H1 (cell line): ENCODE results near the gene DOCK9. TPM values are rescaled to one million over a fixed set of nuclear protein-coding genes. Genes with fewer than 3 reads are reported as not detected.

Experiments used
- CTCF ChIA-PET: fragments of 300-600 bp; sonication (Branson Sonifier 250); formaldehyde crosslinking; loops from one replicate; lab custom pipeline; 2021; ENCODE audit not compliant: partially characterized antibody; lab: Charles Lee
- POLR2A ChIA-PET: fragments of 300-600 bp; sonication (Branson Sonifier 250); formaldehyde crosslinking; loops from one replicate; lab custom pipeline; 2021; ENCODE audit warnings: inconsistent platforms; ENCODE audit not compliant: partially characterized antibody; lab: Charles Lee
- DNase-seq, 2 experiments: peaks; one replicate each; pipeline versions ENCODE4 v3.0.0 to v3.0.0-alpha.2; 2010 to 2022; ENCODE audit warnings: low spot score in 2 of 2, low read depth in 1 of 2, mixed read lengths in 1 of 2
- FAIRE-seq: peaks from 2 replicates; lab custom pipeline; 2011; peaks lifted over from hg19 to GRCh38; lab: Jason Lieb, UNC
- H2AFZ ChIP-seq: 2 replicates; pipeline ENCODE4 v1.8.1; 2012; ENCODE audit warnings: low read length, inconsistent platforms
- H2AK5ac ChIP-seq: 2 replicates; pipeline ENCODE4 v1.6.1; 2013; ENCODE audit warnings: low read depth, low read length
- H2BK120ac ChIP-seq: replicated peaks from 2 replicates; pipeline ENCODE3; 2013; ENCODE audit warnings: low read depth, low read length, inconsistent platforms
- H2BK12ac ChIP-seq: 2 replicates; pipeline ENCODE4 v1.6.1; 2013; ENCODE audit warnings: low read depth, low read length
- H2BK15ac ChIP-seq: 2 replicates; pipeline ENCODE4 v1.6.1; 2013; ENCODE audit warnings: low read length
- H2BK20ac ChIP-seq: 2 replicates; pipeline ENCODE4 v1.6.1; 2013; ENCODE audit warnings: low read length
- H2BK5ac ChIP-seq: 2 replicates; pipeline ENCODE4 v1.6.1; 2013; ENCODE audit warnings: low read depth, low read length
- H3K14ac ChIP-seq: 2 replicates; pipeline ENCODE4 v1.6.1; 2013; ENCODE audit warnings: inconsistent platforms; ENCODE audit not compliant: insufficient read length
- H3K18ac ChIP-seq: 2 replicates; pipeline ENCODE4 v1.6.1; 2013; ENCODE audit warnings: low read length; ENCODE audit errors: extremely low read depth
- H3K23ac ChIP-seq: 2 replicates; pipeline ENCODE4 v1.6.1; 2013; ENCODE audit warnings: inconsistent platforms; ENCODE audit not compliant: insufficient read length
- H3K23me2 ChIP-seq: 2 replicates; pipeline ENCODE4 v1.6.1; 2013; ENCODE audit warnings: low read depth, low read length
- H3K27ac ChIP-seq: 2 replicates; pipeline ENCODE4 v1.6.1; 2011; ENCODE audit warnings: low read depth, low read length, inconsistent platforms
- H3K27me3 ChIP-seq, 4 experiments: replicated peaks in 1 of 4; 1 replicate in 1 of 4; 2 replicates in 3 of 4; pipeline versions ENCODE4 v1.6.1 to v1.8.1; 2011 to 2013; ENCODE audit warnings: low read length in 3 of 4, mild to moderate bottlenecking in 3 of 4, inconsistent platforms in 2 of 4, mixed read lengths in 2 of 4, moderate library complexity in 1 of 4; ENCODE audit not compliant: control insufficient read depth in 3 of 4, insufficient read depth in 3 of 4; ENCODE audit errors: extremely low read depth in 1 of 4
- H3K36me3 ChIP-seq, 4 experiments: 2 replicates each; pipeline versions ENCODE4 v1.6.1 to v1.8.1; 2011 to 2013; ENCODE audit warnings: mild to moderate bottlenecking in 4 of 4, low read length in 3 of 4, moderate library complexity in 2 of 4, control low read depth in 1 of 4, inconsistent platforms in 1 of 4; ENCODE audit not compliant: insufficient read depth in 4 of 4, control insufficient read depth in 2 of 4
- H3K4ac ChIP-seq: replicated peaks from 2 replicates; pipeline ENCODE3; 2013; ENCODE audit warnings: low read length, low read depth, mixed read lengths, inconsistent platforms; ENCODE audit not compliant: insufficient read length
- H3K4me1 ChIP-seq, 4 experiments: replicated peaks in 1 of 4; 1 replicate in 1 of 4; 2 replicates in 3 of 4; pipeline versions ENCODE4 v1.6.1 to v1.8.1; 2011 to 2013; ENCODE audit warnings: low read length in 3 of 4, inconsistent platforms in 2 of 4, mixed read lengths in 1 of 4; ENCODE audit not compliant: insufficient read depth in 4 of 4, control insufficient read depth in 3 of 4
- H3K4me2 ChIP-seq, 2 experiments: 2 replicates each; pipeline versions ENCODE4 v1.6.1 to v1.8.1; 2011 to 2013; ENCODE audit warnings: low read depth in 2 of 2, low read length in 2 of 2, control low read depth in 1 of 2, inconsistent platforms in 1 of 2, mild to moderate bottlenecking in 1 of 2; ENCODE audit not compliant: insufficient read depth in 1 of 2
- H3K4me3 ChIP-seq, 4 experiments: fragments of 200-600, 300-600 bp in 1 of 4; sonication (generic), shearing (Covaris generic), sonication (Bioruptor Twin) in 1 of 4; 2 replicates each; pipeline versions ENCODE4 v1.5.1 to v1.8.1; 2011 to 2016; ENCODE audit warnings: low read length in 4 of 4, low read depth in 3 of 4, control low read depth in 2 of 4, inconsistent platforms in 2 of 4, mild to moderate bottlenecking in 2 of 4, mixed read lengths in 1 of 4, moderate library complexity in 1 of 4; ENCODE audit not compliant: insufficient read depth in 2 of 4; ENCODE audit errors: extremely low read depth in 1 of 4
- H3K56ac ChIP-seq: replicated peaks from 2 replicates; pipeline ENCODE3; 2013; ENCODE audit warnings: low read depth, mild to moderate bottlenecking, mixed read lengths, low read length, inconsistent platforms; ENCODE audit not compliant: insufficient read length
- H3K79me1 ChIP-seq: 2 replicates; pipeline ENCODE4 v1.6.1; 2013; ENCODE audit warnings: low read depth, low read length, control low read depth
- H3K79me2 ChIP-seq, 2 experiments: 2 replicates each; pipeline versions ENCODE4 v1.6.1 to v1.8.1; 2012 to 2013; ENCODE audit warnings: low read length in 2 of 2, mild to moderate bottlenecking in 2 of 2, inconsistent platforms in 1 of 2; ENCODE audit not compliant: insufficient read depth in 2 of 2, control insufficient read depth in 1 of 2
- H3K9ac ChIP-seq, 4 experiments: replicated peaks in 1 of 4; 1 replicate in 1 of 4; 2 replicates in 3 of 4; pipeline versions ENCODE4 v1.6.1 to v1.8.1; 2011 to 2013; ENCODE audit warnings: low read depth in 3 of 4, low read length in 3 of 4, control low read depth in 2 of 4, mild to moderate bottlenecking in 2 of 4, moderate library complexity in 2 of 4, inconsistent platforms in 1 of 4; ENCODE audit errors: extremely low read depth in 1 of 4
- H3K9me3 ChIP-seq, 2 experiments: 2 replicates each; pipeline versions ENCODE4 v1.6.1 to v1.8.1; 2012 to 2013; ENCODE audit warnings: mild to moderate bottlenecking in 2 of 2, moderate library complexity in 2 of 2, control low read depth in 1 of 2, inconsistent platforms in 1 of 2, low read depth in 1 of 2, low read length in 1 of 2, mixed read lengths in 1 of 2; ENCODE audit not compliant: insufficient read depth in 2 of 2
- H4K20me1 ChIP-seq, 2 experiments: replicated peaks in 1 of 2; 2 replicates each; pipeline versions ENCODE3 to v1.8.1; 2011 to 2013; ENCODE audit warnings: inconsistent platforms in 2 of 2, low read length in 2 of 2, mild to moderate bottlenecking in 1 of 2; ENCODE audit not compliant: insufficient read depth in 2 of 2, control insufficient read depth in 1 of 2
- H4K5ac ChIP-seq: 2 replicates; pipeline ENCODE4 v1.6.1; 2013; ENCODE audit warnings: low read length, low read depth, mixed read lengths, inconsistent platforms; ENCODE audit not compliant: insufficient read length
- H4K8ac ChIP-seq: 2 replicates; pipeline ENCODE4 v1.8.0; 2013; ENCODE audit warnings: mild to moderate bottlenecking, moderate library complexity, low read length, inconsistent platforms; ENCODE audit not compliant: insufficient read depth; ENCODE audit errors: extremely low read depth
- H4K91ac ChIP-seq: replicated peaks from 2 replicates; pipeline ENCODE3; 2013; ENCODE audit warnings: low read length, mixed read lengths, inconsistent platforms; ENCODE audit not compliant: insufficient read length
- CBX5 ChIP-seq: fragments of 300-800, 300-1000 bp; sonication (generic); IDR thresholded peaks from 2 replicates; pipeline ENCODE4 v1.7.1; 2016; ENCODE audit warnings: antibody characterized with exemption, low read length, low read depth
- EZH2 ChIP-seq: fragments of 200-600 bp; sonication (generic); IDR thresholded peaks from 2 replicates; pipeline ENCODE4 v1.7.1; 2012; ENCODE audit warnings: low read depth, mild to moderate bottlenecking, moderate library complexity, low read length, inconsistent platforms; ENCODE audit not compliant: severe bottlenecking
- JUN ChIP-seq: IDR thresholded peaks from 2 replicates; pipeline ENCODE4 v1.6.1; 2011; ENCODE audit warnings: low read depth, mild to moderate bottlenecking, improper control_type of control experiment, low read length
- JUND ChIP-seq: IDR thresholded peaks from 2 replicates; pipeline ENCODE4 v1.6.1; 2011; ENCODE audit warnings: mild to moderate bottlenecking, improper control_type of control experiment, low read length
- NANOG ChIP-seq: IDR thresholded peaks from 2 replicates; pipeline ENCODE4 v1.6.1; 2011; ENCODE audit warnings: low read length, low read depth, mild to moderate bottlenecking, inconsistent platforms; ENCODE audit not compliant: insufficient read depth, poor library complexity, severe bottlenecking
- NRF1 ChIP-seq: IDR thresholded peaks from 2 replicates; pipeline ENCODE4 v1.6.1; 2011; ENCODE audit warnings: mild to moderate bottlenecking, low read depth, low read length, improper control_type of control experiment
- POU5F1 ChIP-seq: IDR thresholded peaks from 2 replicates; pipeline ENCODE4 v1.6.1; 2011; ENCODE audit warnings: low read depth, mild to moderate bottlenecking, low read length, moderate library complexity
- RBBP5 ChIP-seq: IDR thresholded peaks from 2 replicates; pipeline ENCODE4 v1.7.1; 2012; ENCODE audit warnings: low read depth, mild to moderate bottlenecking, inconsistent platforms, low read length, moderate library complexity, borderline replicate concordance
- SIRT6 ChIP-seq: IDR thresholded peaks from one replicate; pipeline ENCODE4 v1.7.1; 2012; ENCODE audit warnings: low read length, inconsistent platforms
- TBP ChIP-seq: IDR thresholded peaks from 2 replicates; pipeline ENCODE4 v1.6.1; 2011; ENCODE audit warnings: low read depth, low read length, improper control_type of control experiment
- TCF12 ChIP-seq: IDR thresholded peaks from 2 replicates; pipeline ENCODE4 v1.6.1; 2011; ENCODE audit warnings: low read depth, mild to moderate bottlenecking, low read length
- WGBS, 2 experiments: shearing (Covaris generic) in 1 of 2; methylation state at CpG; one replicate each; pipeline versions ENCODE4 v1.1.6 to v1.1.7; 2013 to 2015; ENCODE audit warnings: low lambda C conversion rate in 2 of 2, mixed read lengths in 2 of 2, inconsistent platforms in 1 of 2, low coverage in 1 of 2, missing lambda C conversion rate in 1 of 2; ENCODE audit not compliant: insufficient replicate concordance in 2 of 2, insufficient coverage in 1 of 2, insufficient read length in 1 of 2; ENCODE audit errors: extremely low coverage in 1 of 2, missing lambda C conversion rate in 1 of 2; 5-methylcytosine and 5-hydroxymethylcytosine counted together
- polyA plus RNA-seq, 7 experiments: library from polyadenylated mRNA; depleted of rRNA in 3 of 7; stranded (reverse) in 5 of 7; unstranded in 2 of 7; fragments of >200 nt in 5 of 7; fragments of 200-250 nt in 2 of 7; gene quantifications; 1 replicate in 5 of 7; 2 replicates in 1 of 7; 4 replicates in 1 of 7; pipeline versions ENCODE4 v1.2.1 to v1.2.3, GENCODE V29; 2011 to 2013; ENCODE audit warnings: missing spikeins in 2 of 7, mixed read lengths in 2 of 7
- total RNA-seq: library from RNA; stranded (reverse); fragmentation: NEBNext Ultra II Directional; extraction: Animal tissue kit (Norgen Biotek cat#: 25700); gene quantifications from 2 replicates; pipeline ENCODE4 v1.2.1, GENCODE V29; 2021
- TF ChIP-seq, protein P1 (sequence below): IDR thresholded peaks from 2 replicates; pipeline ENCODE4 v1.6.1; 2012; ENCODE audit warnings: inconsistent platforms

DOCK9 gene
- total and polyA plus RNA-seq, 2 of the 8 experiments (the other 6 are each of a cell fraction or from before 2014, with no cell fraction given) = 21.6 to 31.5 TPM

DNA sequence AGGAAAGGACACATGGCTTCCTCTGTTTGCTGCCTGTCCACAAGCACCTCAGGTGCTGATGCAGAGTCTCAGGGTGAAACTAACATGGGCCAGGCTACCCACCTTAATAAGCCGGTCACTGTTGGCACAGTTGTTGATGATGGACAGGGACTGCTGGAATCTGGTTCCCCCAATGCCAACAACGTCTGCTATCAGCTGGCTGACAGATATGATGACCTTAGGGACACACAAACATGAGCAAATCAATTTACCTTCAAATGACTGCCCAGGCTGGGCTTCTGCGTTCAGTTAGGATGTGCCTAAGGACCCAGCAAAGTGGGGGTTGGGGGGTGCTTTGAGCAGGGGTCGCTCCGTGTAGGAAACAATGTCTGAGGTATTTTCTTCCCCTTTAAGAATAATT lies 148.3 kb downstream of the DOCK9 start:
- Histone ChIP-seq H4K5ac (no peak overlapping the region), H2AFZ (no peak overlapping the region), H2BK12ac (no peak overlapping the region), H3K27me3 (no peaks in the 10 kb centered on the region; a peak in 2 of 7 replicates), H3K27ac (no peak overlapping the region), H3K9ac (no peak overlapping the region), H3K79me2 (no peaks in the 10 kb centered on the region), H2AK5ac (no peak overlapping the region), H3K36me3 (no peaks in the 10 kb centered on the region), H3K4me1 (peaks cover 0 to 14% (median 7%) of the 10 kb centered on the region in 4 experiments; a peak in 5 of 7 replicates), H2BK120ac (no peak overlapping the region), H3K23me2 (no peaks in the 10 kb centered on the region), H4K20me1 (no peaks in the 10 kb centered on the region), H3K23ac (no peak overlapping the region), H4K8ac (no peak overlapping the region), H3K56ac (no peak overlapping the region), H4K91ac (no peak overlapping the region), H3K18ac (no peak overlapping the region), H3K4me2 (no peak overlapping the region), H2BK15ac (no peak overlapping the region), H2BK5ac (no peak overlapping the region), H3K79me1 (no peaks in the 10 kb centered on the region; the same call in 1 of the 2 replicates), H3K9me3 (no peaks in the 10 kb centered on the region), H3K4ac (no peak overlapping the region), H3K4me3 (no peak overlapping the region), H3K14ac (no peak overlapping the region), H2BK20ac (no peak overlapping the region)
- no peak for FAIRE-seq
- no peak for DNase-seq
- POLR2A ChIA-PET = interaction anchor here (1.2 kb wide), 1 partner anchor 11 kb away, joined by 3 read pairs; no protein-coding TSS in a partner anchor
- 88% methylated on average over 5 of the region's 5 CpGs; no CpG with 5 or more reads in 1 of the 2 experiments for WGBS, 2 experiments
- CTCF ChIA-PET = interaction anchor here (0.8 to 4.4 kb wide), 4 partner anchors 8 to 384 kb away, joined by 3 to 59 read pairs (median 6); no protein-coding TSS in a partner anchor
- TF ChIP-seq SIRT6 = no peak
- TF ChIP-seq CBX5 = no peak
- no peak for TF ChIP-seq TCF12
- no peak for TF ChIP-seq JUND
- TF ChIP-seq NRF1 = no peak
- TF ChIP-seq, protein P1, sequence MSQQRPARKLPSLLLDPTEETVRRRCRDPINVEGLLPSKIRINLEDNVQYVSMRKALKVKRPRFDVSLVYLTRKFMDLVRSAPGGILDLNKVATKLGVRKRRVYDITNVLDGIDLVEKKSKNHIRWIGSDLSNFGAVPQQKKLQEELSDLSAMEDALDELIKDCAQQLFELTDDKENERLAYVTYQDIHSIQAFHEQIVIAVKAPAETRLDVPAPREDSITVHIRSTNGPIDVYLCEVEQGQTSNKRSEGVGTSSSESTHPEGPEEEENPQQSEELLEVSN = no peak
- no peak for TF ChIP-seq NANOG
- TF ChIP-seq TBP = no peak
- TF ChIP-seq RBBP5 = no peak
- no peak for TF ChIP-seq POU5F1
- TF ChIP-seq EZH2 = no peak
- TF ChIP-seq JUN = no peak
